Measurements from ENCODE around the gene PTPRG. TPM values are rescaled to one million over a fixed set of nuclear protein-coding genes. Genes with fewer than 3 reads are reported as not detected.

The PTPRG gene
- total RNA-seq, 4 donors from 2014 or later, result 21.1 to 54.2 (median 30.6) TPM

- H3K27me3 ChIP-seq, result no peaks in the 10 kb centered on the region
- no peak overlapping the region for H3K27ac ChIP-seq
- ATAC-seq (no peak), DNase-seq (no peak)
- no peaks in the 10 kb centered on the region for H3K9me3 ChIP-seq
- intact Hi-C loops (cut with DNase I; ENCODE audit: low total_unique reads), result no loop called here
- no peaks in the 10 kb centered on the region for H3K36me3 ChIP-seq
- H3K4me1 ChIP-seq, result no peaks in the 10 kb centered on the region
- no peak for TF ChIP-seq POLR2A (IDR thresholded peaks at IDR 0.05)
- no peak for TF ChIP-seq CTCF (IDR thresholded peaks at IDR 0.05 in 4 of 5, conservative IDR thresholded peaks at IDR 0.05 in 1 of 5)
- no peak overlapping the region for H3K4me3 ChIP-seq
- in situ Hi-C loops (cut with MboI; ENCODE audit: low sequenced_read_pairs in 4 of 4), result no loop called here
These were observed 768.6 kb downstream of the PTPRG start for GRCh38 chr3:62329971-62330370.

DNA sequence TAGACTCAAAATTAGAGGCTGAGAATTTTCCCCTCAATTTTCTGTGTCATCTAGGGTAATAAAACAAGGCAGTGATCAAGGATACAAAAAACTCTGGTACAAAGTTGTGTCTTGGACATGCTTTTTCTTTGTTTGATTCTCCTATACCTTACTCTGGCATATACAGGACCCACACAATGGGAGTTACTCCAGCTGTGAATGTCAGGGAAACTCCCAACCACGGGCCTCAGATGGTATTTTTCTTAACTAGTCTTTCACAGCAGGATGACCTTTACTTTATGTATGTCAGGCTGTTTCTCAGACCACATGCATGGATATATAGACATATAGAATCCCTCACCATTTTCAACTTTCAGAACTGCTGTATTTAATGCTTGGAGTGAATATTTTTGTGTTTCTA is 770.6 kb downstream of the PTPRG start:
- Histone ChIP-seq H3K4me1 (no peaks in the 10 kb centered on the region), H3K36me3 (no peaks in the 10 kb centered on the region), H3K4me3 (no peak overlapping the region), H3K27ac (no peak overlapping the region), H3K9me3 (no peaks in the 10 kb centered on the region), H3K27me3 (no peaks in the 10 kb centered on the region)
- DNase-seq, result no peak
- in situ Hi-C loops (cut with MboI; ENCODE audit: low sequenced_read_pairs in 4 of 4) (no loop called here), intact Hi-C loops (cut with DNase I; ENCODE audit: low total_unique reads) (no loop called here)
- no peak for ATAC-seq
- TF ChIP-seq CTCF (IDR thresholded peaks at IDR 0.05 in 4 of 5, conservative IDR thresholded peaks at IDR 0.05 in 1 of 5), result no peak

GRCh38 chr3:62332835-62333244 is 771.5 kb downstream of the PTPRG start:
- no peak for TF ChIP-seq POLR2A (IDR thresholded peaks at IDR 0.05)
- TF ChIP-seq CTCF (IDR thresholded peaks at IDR 0.05 in 4 of 5, conservative IDR thresholded peaks at IDR 0.05 in 1 of 5), result peak in 3 of 5 experiments; percentile 12 to 52 (median 36)
- Histone ChIP-seq H3K27me3 (no peaks in the 10 kb centered on the region), H3K4me3 (no peak overlapping the region), H3K4me1 (no peaks in the 10 kb centered on the region), H3K36me3 (no peaks in the 10 kb centered on the region), H3K27ac (no peak overlapping the region), H3K9me3 (no peaks in the 10 kb centered on the region)
- in situ Hi-C loops (cut with MboI; ENCODE audit: low sequenced_read_pairs in 4 of 4), result no loop called here
- no peak for DNase-seq
- no peak for ATAC-seq
- intact Hi-C loops (cut with DNase I; ENCODE audit: low total_unique reads), result no loop called here

GRCh38 chr3:62335196-62335595 is 773.8 kb downstream of the PTPRG start:
- no peaks in the 10 kb centered on the region for H3K9me3 ChIP-seq
- H3K36me3 ChIP-seq, result no peaks in the 10 kb centered on the region
- TF ChIP-seq CTCF (IDR thresholded peaks at IDR 0.05 in 4 of 5, conservative IDR thresholded peaks at IDR 0.05 in 1 of 5) (no peak), POLR2A (IDR thresholded peaks at IDR 0.05) (no peak)
- in situ Hi-C loops (cut with MboI; ENCODE audit: low sequenced_read_pairs in 4 of 4) (no loop called here), intact Hi-C loops (cut with DNase I; ENCODE audit: low total_unique reads) (no loop called here)
- H3K4me1 ChIP-seq, result no peaks in the 10 kb centered on the region
- no peak for ATAC-seq
- H3K4me3 ChIP-seq, result no peak overlapping the region
- no peak for DNase-seq
- H3K27me3 ChIP-seq, result no peaks in the 10 kb centered on the region
- H3K27ac ChIP-seq, result no peak overlapping the region

GRCh38 chr3:62343755-62344154 is 782.4 kb downstream of the PTPRG start:
- H3K36me3 ChIP-seq, result no peaks in the 10 kb centered on the region
- no peak overlapping the region for H3K27ac ChIP-seq
- intact Hi-C loops (cut with DNase I; ENCODE audit: low total_unique reads) (no loop called here), in situ Hi-C loops (cut with MboI; ENCODE audit: low sequenced_read_pairs in 4 of 4) (no loop called here)
- TF ChIP-seq POLR2A (IDR thresholded peaks at IDR 0.05) (no peak), CTCF (IDR thresholded peaks at IDR 0.05 in 4 of 5, conservative IDR thresholded peaks at IDR 0.05 in 1 of 5) (no peak)
- H3K9me3 ChIP-seq, result no peaks in the 10 kb centered on the region
- no peaks in the 10 kb centered on the region for H3K4me1 ChIP-seq
- DNase-seq, result no peak
- no peaks in the 10 kb centered on the region for H3K27me3 ChIP-seq
- no peak for ATAC-seq
- no peak overlapping the region for H3K4me3 ChIP-seq
